Progenitor cell of endocrine pancreas (in vitro differentiated cells): Measurements from ENCODE around the gene AXIN1. TPM values are rescaled to one million over a fixed set of nuclear protein-coding genes. Genes with fewer than 3 reads are reported as not detected.

Experiments used
- DNase-seq: peaks from one replicate; pipeline ENCODE4 v3.0.0; 2021; ENCODE audit warnings: low spot score; ENCODE audit not compliant: unreplicated experiment
- H3K27ac Mint-ChIP-seq: 2 replicates; pipeline ENCODE4 v1.8.0; 2021; ENCODE audit warnings: mild to moderate bottlenecking, moderate library complexity, mixed read lengths
- H3K27me3 Mint-ChIP-seq: 2 replicates; pipeline ENCODE4 v1.8.0; 2021; ENCODE audit warnings: mixed read lengths
- H3K36me3 Mint-ChIP-seq: 2 replicates; pipeline ENCODE4 v1.8.0; 2022; ENCODE audit warnings: mixed read lengths; ENCODE audit not compliant: insufficient read depth
- H3K4me1 Mint-ChIP-seq: 2 replicates; pipeline ENCODE4 v1.8.0; 2021; ENCODE audit warnings: low read depth, mixed read lengths
- H3K4me3 Mint-ChIP-seq: 2 replicates; pipeline ENCODE4 v1.8.0; 2021; ENCODE audit warnings: low read depth, mild to moderate bottlenecking, moderate library complexity, mixed read lengths
- H3K9me3 Mint-ChIP-seq: 2 replicates; pipeline ENCODE4 v1.8.0; 2021; ENCODE audit warnings: low read depth, mixed read lengths
- CTCF ChIP-seq: fragments of 200-600 bp; sonication (generic); IDR thresholded peaks from one replicate; pipeline ENCODE4 v1.5.0; 2021; ENCODE audit warnings: antibody characterized with exemption, mild to moderate bottlenecking; ENCODE audit not compliant: unreplicated experiment
- total RNA-seq: library from RNA; stranded (reverse); gene quantifications from 2 replicates; pipeline ENCODE4 v1.2.1, GENCODE V29; 2021

AXIN1 gene
- total RNA-seq, 1 donor from 2014 or later = 34.4 TPM

GRCh38 chr16:361341-361871, 8.9 kb upstream of the AXIN1 start:
- Mint-ChIP-seq H3K27me3 (peaks cover 4% of the 10 kb centered on the region), H3K4me3 (no peak overlapping the region), H3K27ac (no peak overlapping the region), H3K36me3 (no peaks in the 10 kb centered on the region), H3K9me3 (no peaks in the 10 kb centered on the region), H3K4me1 (no peaks in the 10 kb centered on the region)
- DNase-seq = no peak
- no peak for TF ChIP-seq CTCF

GRCh38 chr16:360698-361336, 8.3 kb upstream of the AXIN1 start:
- no peaks in the 10 kb centered on the region for H3K4me1 Mint-ChIP-seq
- no peaks in the 10 kb centered on the region for H3K36me3 Mint-ChIP-seq
- no peak for DNase-seq
- TF ChIP-seq CTCF = no peak
- no peaks in the 10 kb centered on the region for H3K9me3 Mint-ChIP-seq
- H3K27ac Mint-ChIP-seq = no peak overlapping the region
- no peak overlapping the region for H3K4me3 Mint-ChIP-seq
- H3K27me3 Mint-ChIP-seq = peaks cover 4% of the 10 kb centered on the region

- H3K4me3 Mint-ChIP-seq = no peak overlapping the region
- peaks cover 4% of the 10 kb centered on the region for H3K27me3 Mint-ChIP-seq
- TF ChIP-seq CTCF = no peak
- H3K4me1 Mint-ChIP-seq = no peaks in the 10 kb centered on the region
- H3K9me3 Mint-ChIP-seq = no peaks in the 10 kb centered on the region
- H3K27ac Mint-ChIP-seq = no peak overlapping the region
- H3K36me3 Mint-ChIP-seq = no peaks in the 10 kb centered on the region
- DNase-seq = no peak
These were observed 7.6 kb upstream of the AXIN1 start for GRCh38 chr16:359871-360697.

GRCh38 chr16:359067-359763, 6.7 kb upstream of the AXIN1 start:
- Mint-ChIP-seq H3K9me3 (no peaks in the 10 kb centered on the region), H3K27ac (no peak overlapping the region), H3K4me3 (no peak overlapping the region), H3K27me3 (peaks cover 4% of the 10 kb centered on the region), H3K36me3 (no peaks in the 10 kb centered on the region), H3K4me1 (no peaks in the 10 kb centered on the region)
- TF ChIP-seq CTCF = no peak
- no peak for DNase-seq

GRCh38 chr16:356741-357140, 4.2 kb upstream of the AXIN1 start:
- no peak overlapping the region for H3K4me3 Mint-ChIP-seq
- no peaks in the 10 kb centered on the region for H3K9me3 Mint-ChIP-seq
- H3K36me3 Mint-ChIP-seq = no peaks in the 10 kb centered on the region
- H3K27ac Mint-ChIP-seq = no peak overlapping the region
- no peaks in the 10 kb centered on the region for H3K4me1 Mint-ChIP-seq
- no peaks in the 10 kb centered on the region for H3K27me3 Mint-ChIP-seq
- no peak for DNase-seq
- TF ChIP-seq CTCF = no peak
